ENCODE measurements around the gene SYS1. TPM values are rescaled to one million over a fixed set of nuclear protein-coding genes. Genes with fewer than 3 reads are reported as not detected.
A peak's percentile ranks its signal among the peaks of the same experiment; 100 is the strongest.

The SYS1 gene
- total RNA-seq, 1 donor from 2014 or later: 10.5 TPM

- peaks cover 83% of the 10 kb centered on the region for H3K4me1 ChIP-seq
- no peak overlapping the region for H3K4me3 ChIP-seq
- Mint-ChIP-seq H3K9me3 (no peaks in the 10 kb centered on the region), H3K4me1 (peaks cover 88% of the 10 kb centered on the region), H3K4me3 (peak overlapping the region; percentile 73), H3K27ac (peak overlapping the region; percentile 42), H3K36me3 (no peaks in the 10 kb centered on the region), H3K27me3 (ENCODE audit: insufficient read depth, low read depth) (peaks cover 2% of the 10 kb centered on the region)
- peak overlapping the region; percentile 64 for H3K4me2 ChIP-seq
- no peaks in the 10 kb centered on the region for H3K27me3 ChIP-seq
- H3K9me3 ChIP-seq (ENCODE audit: low read depth): no peaks in the 10 kb centered on the region
- DNase-seq (ENCODE audit: low spot score): no peak
- H3K9ac ChIP-seq: no peak overlapping the region
- H3K27ac ChIP-seq: no peak overlapping the region
- peaks cover 8% of the 10 kb centered on the region for H4K20me1 ChIP-seq (ENCODE audit: low read depth)
- no peak for TF ChIP-seq EZH2 (IDR thresholded peaks at IDR 0.05)
- TF ChIP-seq EZH2phosphoT487 (IDR thresholded peaks at IDR 0.05): no peak
- no peak for TF ChIP-seq CTCF (IDR thresholded peaks at IDR 0.05)
- no peaks in the 10 kb centered on the region for H3K36me3 ChIP-seq
- H3K79me2 ChIP-seq (ENCODE audit: low read depth): peaks cover 42% of the 10 kb centered on the region
- H2AFZ ChIP-seq (replicated peaks): no peak overlapping the region
- peaks cover 32% of the 10 kb centered on the region for H3F3A ChIP-seq (ENCODE audit: low read depth)
Measured at GRCh38 chr20:45342855-45343531, 20.0 kb upstream of the SYS1 start.

- peaks cover 84% of the 10 kb centered on the region for H3K4me1 Mint-ChIP-seq
- no peak overlapping the region for H3K9ac ChIP-seq
- H4K20me1 ChIP-seq (ENCODE audit: low read depth): peaks cover 8% of the 10 kb centered on the region
- no peak overlapping the region for H3K27ac Mint-ChIP-seq
- DNase-seq (ENCODE audit: low spot score): no peak
- peaks cover 2% of the 10 kb centered on the region for H3K27me3 Mint-ChIP-seq (ENCODE audit: insufficient read depth, low read depth)
- no peaks in the 10 kb centered on the region for H3K27me3 ChIP-seq
- peaks cover 79% of the 10 kb centered on the region for H3K4me1 ChIP-seq
- no peak overlapping the region for H3K27ac ChIP-seq
- peak overlapping the region; percentile 29 for H3K4me2 ChIP-seq
- TF ChIP-seq EZH2phosphoT487 (IDR thresholded peaks at IDR 0.05) (no peak), EZH2 (IDR thresholded peaks at IDR 0.05) (no peak), CTCF (IDR thresholded peaks at IDR 0.05) (no peak)
- no peaks in the 10 kb centered on the region for H3K36me3 ChIP-seq
- no peaks in the 10 kb centered on the region for H3K9me3 Mint-ChIP-seq
- no peaks in the 10 kb centered on the region for H3K9me3 ChIP-seq (ENCODE audit: low read depth)
- no peaks in the 10 kb centered on the region for H3K36me3 Mint-ChIP-seq
- no peak overlapping the region for H3K4me3 ChIP-seq
- H2AFZ ChIP-seq (replicated peaks): no peak overlapping the region
- H3K4me3 Mint-ChIP-seq: peak overlapping the region; percentile 73
- peaks cover 42% of the 10 kb centered on the region for H3K79me2 ChIP-seq (ENCODE audit: low read depth)
- H3F3A ChIP-seq (ENCODE audit: low read depth): peaks cover 34% of the 10 kb centered on the region
Measured at GRCh38 chr20:45343532-45344167, 19.3 kb upstream of the SYS1 start.

- H2AFZ ChIP-seq (replicated peaks): no peak overlapping the region
- H3K4me3 Mint-ChIP-seq: peak overlapping the region; percentile 33
- peak overlapping the region; percentile 50 for H3K27ac Mint-ChIP-seq
- H3K9me3 Mint-ChIP-seq: no peaks in the 10 kb centered on the region
- no peak overlapping the region for H3K4me3 ChIP-seq
- H3K9me3 ChIP-seq (ENCODE audit: low read depth): no peaks in the 10 kb centered on the region
- H3K4me1 Mint-ChIP-seq: peaks cover 78% of the 10 kb centered on the region
- H3K4me1 ChIP-seq: peaks cover 73% of the 10 kb centered on the region
- peaks cover 38% of the 10 kb centered on the region for H3F3A ChIP-seq (ENCODE audit: low read depth)
- TF ChIP-seq EZH2 (IDR thresholded peaks at IDR 0.05): no peak
- TF ChIP-seq CTCF (IDR thresholded peaks at IDR 0.05): no peak
- no peak for TF ChIP-seq EZH2phosphoT487 (IDR thresholded peaks at IDR 0.05)
- H3K79me2 ChIP-seq (ENCODE audit: low read depth): peaks cover 41% of the 10 kb centered on the region
- H4K20me1 ChIP-seq (ENCODE audit: low read depth): peaks cover 8% of the 10 kb centered on the region
- H3K4me2 ChIP-seq: peak overlapping the region; percentile 29
- no peaks in the 10 kb centered on the region for H3K36me3 Mint-ChIP-seq
- no peak for DNase-seq (ENCODE audit: low spot score)
- H3K36me3 ChIP-seq: no peaks in the 10 kb centered on the region
- no peak overlapping the region for H3K9ac ChIP-seq
- H3K27ac ChIP-seq: no peak overlapping the region
- no peaks in the 10 kb centered on the region for H3K27me3 ChIP-seq
- peaks cover 2% of the 10 kb centered on the region for H3K27me3 Mint-ChIP-seq (ENCODE audit: insufficient read depth, low read depth)
Measured at GRCh38 chr20:45344168-45344860, 18.6 kb upstream of the SYS1 start.
